Caki2 (cell line): ENCODE results near the gene FDPS. TPM values are rescaled to one million over a fixed set of nuclear protein-coding genes. Genes with fewer than 3 reads are reported as not detected.
A peak's percentile ranks its signal among the peaks of the same experiment; 100 is the strongest.
"Not testable (repeated sequence)": the region's sequence is repeated elsewhere in the genome, so short reads cannot be mapped to it uniquely, and the experiment has no call there.

Source experiments
- DNase-seq: peaks from one replicate; pipeline ENCODE4 v3.0.0-alpha.2; 2015; ENCODE audit warnings: low read depth
- in situ Hi-C: cut with HindIII; loops from 2 replicates; pipeline ENCODE4 v1.10.0; 2016; ENCODE audit warnings: low sequenced_read_pairs, low pct_unique_long_range_greater_than_20kb, mixed read lengths
- total RNA-seq: library from RNA; depleted of rRNA; stranded (reverse); fragments of >200 nt; shearing (Covaris generic); gene quantifications from 2 replicates; pipeline ENCODE4 v1.2.3, GENCODE V29; 2014; ENCODE audit warnings: low replicate concordance; rRNA removed

Gene FDPS
- total RNA-seq, 1 experiment from 2014 or later: 239 TPM

DNA sequence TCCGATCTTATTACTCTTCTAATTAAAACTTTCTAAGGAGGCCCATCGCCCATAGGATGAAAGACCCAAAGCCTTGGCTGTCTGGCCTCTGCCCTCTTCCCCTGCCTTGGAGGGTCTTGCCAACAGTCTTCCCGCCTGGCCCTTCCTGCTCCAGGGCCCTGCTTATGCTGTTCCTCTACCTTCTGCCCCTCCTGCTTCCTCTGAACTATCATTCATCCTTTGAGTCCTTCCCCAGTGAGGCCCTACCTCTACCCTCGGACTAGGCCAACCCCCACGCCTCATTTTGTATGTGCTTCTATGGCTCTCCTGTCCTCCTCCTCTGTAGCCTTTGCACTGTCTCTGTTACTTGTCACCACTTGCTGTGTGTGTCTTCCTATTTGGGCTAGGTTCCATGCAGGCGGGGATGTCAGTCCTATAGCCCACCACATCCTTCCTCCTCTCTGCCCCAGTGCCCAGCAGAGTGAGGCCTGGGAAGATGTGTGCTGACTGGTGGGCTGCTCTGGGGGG lies 17.4 kb downstream of the FDPS start:
- in situ Hi-C loops: no loop called here

DNA sequence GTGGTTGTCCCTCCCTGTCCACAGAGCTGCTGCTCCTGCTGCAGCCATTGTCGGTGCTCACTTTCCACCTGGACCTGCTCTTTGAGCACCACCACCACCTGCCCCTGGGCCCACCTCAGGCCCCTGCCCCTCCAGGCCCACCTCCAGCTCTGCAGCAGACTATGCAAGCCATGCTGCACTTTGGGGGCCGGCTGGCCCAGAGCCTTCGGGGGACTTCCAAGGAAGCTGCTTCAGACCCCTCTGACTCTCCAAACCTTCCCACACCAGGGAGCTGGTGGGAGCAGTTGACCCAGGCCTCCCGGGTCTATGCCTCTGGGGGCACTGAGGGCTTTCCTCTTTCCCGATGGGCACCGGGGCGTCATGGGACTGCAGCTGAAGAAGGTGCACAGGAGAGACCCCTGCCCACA lies 18.0 kb downstream of the FDPS start:
- in situ Hi-C loops: no loop called here
- no peak for DNase-seq

More for the DNA sequence above, 17.4 kb downstream of the FDPS start:
- DNase-seq: no peak

DNA sequence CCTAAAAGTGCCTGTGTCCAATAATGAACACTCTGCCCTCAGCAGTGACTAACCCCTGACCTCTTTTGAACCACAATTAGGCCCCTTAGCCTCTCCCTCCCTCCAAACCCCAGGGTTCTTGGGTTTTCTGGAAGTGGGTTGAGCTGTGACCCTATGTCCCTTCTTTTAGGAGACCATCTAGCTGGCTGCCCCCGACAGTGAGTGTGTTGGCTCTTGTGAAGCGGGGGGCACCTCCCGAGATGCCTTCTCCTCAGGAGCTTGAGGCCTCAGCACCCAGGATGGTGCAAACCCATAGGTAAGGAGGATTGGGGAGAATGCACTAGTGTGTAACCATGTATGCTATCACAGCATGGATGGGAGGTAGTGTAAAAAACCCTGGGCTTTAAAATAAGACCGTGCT lies 19.3 kb downstream of the FDPS start:
- no peak for DNase-seq
- in situ Hi-C loops: no loop called here

DNA sequence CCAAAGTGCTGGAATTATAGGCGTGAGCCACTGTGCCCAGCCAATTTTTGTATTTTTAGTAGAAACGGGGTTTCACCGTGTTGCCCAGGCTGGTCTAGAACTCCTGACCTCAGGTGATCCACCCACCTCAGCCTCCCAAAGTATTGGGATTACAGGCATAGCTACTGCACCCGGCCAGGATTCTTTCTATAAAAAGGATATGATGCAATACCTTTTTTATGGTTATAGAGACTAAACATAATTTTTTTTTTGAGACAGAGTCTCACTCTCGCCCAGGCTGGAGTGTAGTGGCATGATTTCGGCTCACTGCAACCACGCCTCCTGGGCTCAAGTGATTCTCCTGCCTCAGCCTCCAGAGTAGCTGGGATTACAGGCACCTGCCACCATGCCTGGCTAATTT lies 20.2 kb downstream of the FDPS start:
- in situ Hi-C loops: not testable (repeated sequence)

DNA sequence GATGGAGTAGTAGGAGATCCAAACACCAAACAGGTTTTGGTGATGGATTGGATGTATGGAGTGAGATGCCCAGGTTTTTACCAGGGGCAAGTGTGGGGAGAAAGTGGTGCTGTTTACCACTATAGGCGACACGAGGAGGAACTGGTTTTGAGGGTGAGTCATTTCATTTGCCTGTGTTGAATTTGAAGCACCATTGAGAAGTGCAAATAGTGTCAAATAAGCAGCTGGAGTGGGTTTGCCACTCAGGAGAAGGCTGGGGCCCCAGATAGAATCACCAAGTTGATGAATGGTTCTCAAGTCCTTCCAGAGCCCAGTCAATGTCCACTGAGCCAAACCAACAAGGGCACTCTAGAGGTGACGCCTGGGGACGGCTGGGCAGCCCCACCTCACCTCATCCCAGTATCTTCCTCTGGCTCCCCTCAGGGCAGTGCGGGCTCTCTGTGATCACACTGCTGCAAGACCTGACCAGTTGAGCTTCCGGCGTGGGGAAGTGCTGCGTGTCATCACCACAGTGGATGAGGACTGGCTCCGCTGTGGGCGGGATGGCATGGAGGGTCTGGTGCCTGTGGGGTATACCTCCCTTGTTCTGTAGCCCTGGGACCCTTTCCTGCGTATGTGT lies 21.4 kb downstream of the FDPS start:
- in situ Hi-C loops: no loop called here
- DNase-seq: no peak

More for the DNA sequence above, 20.2 kb downstream of the FDPS start:
- DNase-seq: not testable (repeated sequence)

DNA sequence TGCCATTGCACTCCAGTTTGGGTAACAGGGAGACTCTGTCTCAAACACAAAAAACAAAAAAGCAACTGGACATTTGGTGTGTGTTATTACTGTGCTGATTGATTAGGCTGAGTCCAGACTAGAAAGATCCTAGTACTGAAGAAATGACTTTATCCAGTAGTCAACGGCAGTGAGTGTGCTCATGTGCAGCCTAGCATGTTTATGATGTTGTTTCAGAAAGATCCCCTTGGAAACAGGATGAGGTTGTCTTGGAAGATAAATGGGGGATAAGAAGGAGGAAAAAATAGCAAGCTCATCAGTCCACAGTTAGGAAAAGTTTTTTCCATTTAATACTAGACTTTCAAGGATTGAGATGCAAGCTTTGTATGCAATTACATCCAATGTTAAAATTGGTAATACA lies 26.3 kb downstream of the FDPS start:
- in situ Hi-C loops: no loop called here
- DNase-seq: peak; percentile 20

DNA sequence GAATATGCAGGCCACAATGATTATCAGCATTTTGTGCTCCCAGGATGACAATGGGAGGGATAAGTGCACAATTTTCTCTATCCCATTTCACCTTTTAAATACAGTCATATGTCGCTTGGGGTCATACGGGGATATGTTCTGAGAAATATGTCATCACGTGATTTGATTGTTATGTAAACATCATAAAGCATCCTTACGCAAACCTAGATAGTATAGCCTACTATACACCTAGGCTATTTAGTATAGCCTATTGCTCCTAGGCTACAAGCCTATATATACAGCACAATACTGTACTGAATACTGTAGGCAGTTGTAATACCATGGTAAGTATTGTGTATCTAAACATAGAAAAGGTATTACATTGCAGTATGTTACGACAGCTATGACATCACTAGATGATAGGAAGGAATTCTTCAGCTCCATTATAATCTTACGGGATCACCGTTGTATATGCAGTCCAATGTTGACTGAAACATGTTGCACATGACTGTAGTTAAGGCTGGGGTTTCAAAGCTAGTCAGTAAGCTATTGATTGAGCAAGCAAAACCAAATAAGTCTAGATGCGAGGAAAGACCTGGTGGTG lies 30.9 kb downstream of the FDPS start:
- in situ Hi-C loops: no loop called here
- no peak for DNase-seq

DNA sequence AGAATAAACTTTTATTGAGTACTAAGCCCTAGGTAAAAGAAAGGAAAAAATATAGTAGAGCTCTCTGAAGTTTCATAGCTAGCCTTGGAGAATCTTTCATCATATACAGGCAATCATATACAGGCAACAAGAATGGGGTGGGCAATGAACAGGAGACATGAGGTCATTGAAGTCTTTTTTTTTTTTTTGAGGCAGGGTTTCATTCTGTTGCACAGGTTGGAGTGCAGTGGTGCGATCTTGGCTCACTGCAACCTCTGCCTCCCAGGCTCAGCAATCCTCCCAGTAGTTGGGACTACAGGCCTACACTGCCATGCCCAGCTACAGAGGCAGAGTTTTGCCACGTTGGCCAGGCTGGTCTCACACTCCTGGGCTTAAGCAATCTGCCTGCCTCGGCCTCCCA lies 34.2 kb downstream of the FDPS start:
- DNase-seq: no peak
- in situ Hi-C loops: no loop called here

DNA sequence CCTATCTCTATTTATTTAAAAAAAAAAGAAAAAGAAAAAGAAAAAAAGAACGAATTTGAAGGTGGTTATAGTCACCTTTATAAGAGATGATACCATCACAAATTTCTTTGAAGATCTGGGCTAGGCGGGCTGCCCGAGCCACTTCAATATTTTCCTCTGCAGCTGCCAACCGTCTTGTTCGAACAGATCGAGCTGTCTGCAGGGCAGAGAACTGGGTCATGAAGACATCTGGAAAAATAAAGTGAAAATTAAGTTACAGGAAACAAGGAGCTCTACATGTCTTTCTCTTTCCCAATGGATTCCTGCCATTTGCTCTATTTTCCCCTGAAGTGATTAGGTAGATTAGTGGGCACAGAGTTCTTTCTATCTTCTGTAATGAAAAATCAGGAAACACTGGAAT lies 44.0 kb downstream of the FDPS start:
- in situ Hi-C loops: no loop called here
- no peak for DNase-seq

DNA sequence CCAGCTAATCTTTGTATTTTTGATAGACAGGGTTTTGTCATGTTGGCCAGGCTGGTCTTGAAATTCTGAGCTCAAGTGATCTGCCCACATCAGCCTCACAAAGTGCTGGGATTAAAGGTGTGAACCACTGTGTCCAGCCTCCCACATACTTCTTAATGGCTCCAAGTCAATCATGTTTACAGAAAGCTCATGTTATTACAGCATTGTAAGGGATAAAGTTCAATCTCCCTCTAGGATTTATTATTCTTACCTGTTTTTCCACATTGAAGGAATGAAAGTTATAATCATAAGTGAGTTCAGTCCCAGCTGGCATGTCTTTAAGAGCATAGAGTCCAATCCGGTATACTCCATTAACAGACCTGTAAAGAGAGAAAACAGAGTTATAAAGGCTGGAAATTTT lies 51.4 kb downstream of the FDPS start:
- no peak for DNase-seq
- in situ Hi-C loops: no loop called here

Other genes with a start within 250 kb of the FDPS start
- 22.3 and 38.5 TPM in 2 replicates for gene EFNA4, start 245.1 kb upstream of the FDPS start, total RNA-seq
- gene EFNA3, start 230.0 kb upstream of the FDPS start, total RNA-seq: 9.1 and 10.0 TPM in 2 replicates
- 2.5 and 19.2 TPM in 2 replicates for gene EFNA1, start 181.0 kb upstream of the FDPS start, total RNA-seq
- gene SLC50A1, start 173.0 kb upstream of the FDPS start, total RNA-seq: 46.9 and 54.7 TPM in 2 replicates
- 171 and 198 TPM in 2 replicates for gene DPM3, start 168.3 kb upstream of the FDPS start, total RNA-seq
- 271 and 341 TPM in 2 replicates for gene KRTCAP2, start 135.6 kb upstream of the FDPS start, total RNA-seq
- gene TRIM46, start 135.0 kb upstream of the FDPS start, total RNA-seq: not detected in 2 replicates
- 20.5 and 28.3 TPM in 2 replicates for gene THBS3, start 101.0 kb upstream of the FDPS start, total RNA-seq
- gene MTX1, start 100.2 kb upstream of the FDPS start, total RNA-seq: 152 and 172 TPM in 2 replicates
- 4.3 and 7.1 TPM in 2 replicates for gene ENTREP3, start 53.4 kb upstream of the FDPS start, total RNA-seq
- 52.5 and 77.8 TPM in 2 replicates for gene SCAMP3, start 46.5 kb upstream of the FDPS start, total RNA-seq
- gene CLK2, start 35.4 kb upstream of the FDPS start, total RNA-seq: 30.8 and 32.8 TPM in 2 replicates
- gene HCN3, start 31.4 kb upstream of the FDPS start, total RNA-seq: 0.06 and 0.84 TPM in 2 replicates
- not detected in 2 replicates for gene PKLR, start 7.4 kb upstream of the FDPS start, total RNA-seq
- gene RUSC1, start 12.0 kb downstream of the FDPS start, total RNA-seq: 22.6 and 24.3 TPM in 2 replicates